ENCODE data around the gene PPFIA1.

PPFIA1 gene

GRCh38 chr11:70433526-70433925 lies 163.0 kb downstream of the PPFIA1 start:
- DNase-seq (ENCODE audit: low spot score): no peak

Measured in HuH-7 (cell line).